Lung (tissue), 12 donors: ENCODE measurements around the gene SOX30. TPM values are rescaled to one million over a fixed set of nuclear protein-coding genes. Genes with fewer than 3 reads are reported as not detected.

Experiments
- ATAC-seq: fragments of 200-7000 bp; cut with Tn5 transposase; one replicate; pipeline ENCODE4 v1.9.1; 2020; ENCODE audit warnings: moderate number of reproducible peaks; ENCODE audit not compliant: insufficient read depth, low FRiP score
- DNase-seq, 3 donors: peaks; one replicate each; pipeline ENCODE4 v3.0.0-alpha.2; 2013 to 2017
- H3K27ac ChIP-seq, 2 donors: one replicate each; pipeline ENCODE4 v1.5.1; 2013; ENCODE audit warnings: mild to moderate bottlenecking in 2 of 2, moderate library complexity in 2 of 2, control low read depth in 1 of 2, inconsistent platforms in 1 of 2, low read depth in 1 of 2, low read length in 1 of 2
- H3K27me3 ChIP-seq, 3 donors: one replicate each; pipeline ENCODE4 v1.5.1; 2013; ENCODE audit warnings: low read length in 2 of 3; ENCODE audit not compliant: control insufficient read depth in 3 of 3, insufficient read depth in 3 of 3
- H3K36me3 ChIP-seq, 4 donors: one replicate each; pipeline ENCODE4 v1.5.1; 2013; ENCODE audit warnings: low read length in 4 of 4, mild to moderate bottlenecking in 1 of 4, moderate library complexity in 1 of 4; ENCODE audit not compliant: control insufficient read depth in 4 of 4, insufficient read depth in 4 of 4
- H3K4me1 ChIP-seq, 5 donors: one replicate each; pipeline ENCODE4 v1.5.1; 2013; ENCODE audit warnings: low read length in 5 of 5, mild to moderate bottlenecking in 2 of 5, moderate library complexity in 1 of 5; ENCODE audit not compliant: control insufficient read depth in 5 of 5, insufficient read depth in 5 of 5
- H3K4me3 ChIP-seq: one replicate; pipeline ENCODE4 v1.5.1; 2013; ENCODE audit warnings: mild to moderate bottlenecking, control low read depth, moderate library complexity
- H3K9ac ChIP-seq, 2 donors: one replicate each; pipeline ENCODE4 v1.5.1; 2013; ENCODE audit warnings: low read length in 2 of 2, control low read depth in 1 of 2; ENCODE audit not compliant: insufficient read depth in 1 of 2
- H3K9me3 ChIP-seq, 4 donors: one replicate each; pipeline ENCODE4 v1.5.1; 2013; ENCODE audit warnings: low read length in 3 of 4, mild to moderate bottlenecking in 1 of 4, moderate library complexity in 1 of 4; ENCODE audit not compliant: control insufficient read depth in 4 of 4, insufficient read depth in 3 of 4
- WGBS, 2 donors: extraction: QIAGEN DNeasy Blood & Tissue Kit; methylation state at CpG; one replicate each; pipeline ENCODE4 v1.1.7; 2013; 5-methylcytosine and 5-hydroxymethylcytosine counted together
- polyA plus RNA-seq, 2 donors: library from polyadenylated mRNA; stranded (reverse); fragments of 200-250 nt; gene quantifications; one replicate each; pipeline ENCODE4 v1.2.1, GENCODE V29; 2013
- total RNA-seq, 2 donors: library from RNA; depleted of rRNA in 1 of 2; stranded (reverse); fragments of >200 nt in 1 of 2; gene quantifications; one replicate each; pipeline ENCODE4 v1.2.1, GENCODE V29; 2014 to 2021
- TF ChIP-seq, protein P1 (sequence below): IDR thresholded peaks from 2 replicates; pipeline ENCODE4 v1.5.1; 2012; ENCODE audit warnings: mild to moderate bottlenecking; ENCODE audit errors: control extremely low read depth, extremely low read depth
- donor health status: control.
- donor health status: control.
- donor health status: Bipolar disorder and iron deficiency.
- donor health status: healthy.
- donor health status: DM: yes; HTN: yes; CAD: no.

Gene SOX30
- total and polyA plus RNA-seq, 4 donors = 0.06 to 0.43 (median 0.07) TPM; not detected in 1

DNA sequence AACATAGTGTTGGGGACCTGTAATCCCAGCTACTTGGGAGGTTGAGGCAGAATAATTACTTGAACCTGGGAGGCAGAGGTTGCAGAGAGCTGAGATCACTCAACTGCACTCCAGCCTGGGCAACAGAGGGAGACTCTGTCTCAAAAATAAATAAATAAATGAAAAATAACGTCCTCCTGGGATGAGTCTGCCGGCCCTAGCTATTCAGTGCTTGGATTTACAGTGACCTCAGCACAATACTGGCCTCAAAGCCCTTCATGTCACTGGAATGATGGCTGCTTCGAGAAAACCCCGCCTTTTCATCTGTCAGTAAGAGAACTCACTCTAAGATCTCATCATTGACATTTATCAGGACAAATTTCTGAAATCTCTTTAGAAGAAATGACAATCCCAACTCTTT is 35.5 kb downstream of the SOX30 start:
- peaks cover 0 to 3% (median 0%) of the 10 kb centered on the region in 5 donors for H3K4me1 ChIP-seq
- DNase-seq (no peak), ATAC-seq (no peak)
- WGBS, 2 donors = 87 to 91% methylated on average over 4 of the region's 4 CpGs
- TF ChIP-seq, protein P1, sequence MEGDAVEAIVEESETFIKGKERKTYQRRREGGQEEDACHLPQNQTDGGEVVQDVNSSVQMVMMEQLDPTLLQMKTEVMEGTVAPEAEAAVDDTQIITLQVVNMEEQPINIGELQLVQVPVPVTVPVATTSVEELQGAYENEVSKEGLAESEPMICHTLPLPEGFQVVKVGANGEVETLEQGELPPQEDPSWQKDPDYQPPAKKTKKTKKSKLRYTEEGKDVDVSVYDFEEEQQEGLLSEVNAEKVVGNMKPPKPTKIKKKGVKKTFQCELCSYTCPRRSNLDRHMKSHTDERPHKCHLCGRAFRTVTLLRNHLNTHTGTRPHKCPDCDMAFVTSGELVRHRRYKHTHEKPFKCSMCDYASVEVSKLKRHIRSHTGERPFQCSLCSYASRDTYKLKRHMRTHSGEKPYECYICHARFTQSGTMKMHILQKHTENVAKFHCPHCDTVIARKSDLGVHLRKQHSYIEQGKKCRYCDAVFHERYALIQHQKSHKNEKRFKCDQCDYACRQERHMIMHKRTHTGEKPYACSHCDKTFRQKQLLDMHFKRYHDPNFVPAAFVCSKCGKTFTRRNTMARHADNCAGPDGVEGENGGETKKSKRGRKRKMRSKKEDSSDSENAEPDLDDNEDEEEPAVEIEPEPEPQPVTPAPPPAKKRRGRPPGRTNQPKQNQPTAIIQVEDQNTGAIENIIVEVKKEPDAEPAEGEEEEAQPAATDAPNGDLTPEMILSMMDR = no peak
- H3K4me3 ChIP-seq = no peak overlapping the region
- no peak overlapping the region for H3K27ac ChIP-seq
- H3K9me3 ChIP-seq = no peaks in the 10 kb centered on the region
- H3K36me3 ChIP-seq = no peaks in the 10 kb centered on the region
- H3K9ac ChIP-seq = no peak overlapping the region
- no peaks in the 10 kb centered on the region for H3K27me3 ChIP-seq

DNA sequence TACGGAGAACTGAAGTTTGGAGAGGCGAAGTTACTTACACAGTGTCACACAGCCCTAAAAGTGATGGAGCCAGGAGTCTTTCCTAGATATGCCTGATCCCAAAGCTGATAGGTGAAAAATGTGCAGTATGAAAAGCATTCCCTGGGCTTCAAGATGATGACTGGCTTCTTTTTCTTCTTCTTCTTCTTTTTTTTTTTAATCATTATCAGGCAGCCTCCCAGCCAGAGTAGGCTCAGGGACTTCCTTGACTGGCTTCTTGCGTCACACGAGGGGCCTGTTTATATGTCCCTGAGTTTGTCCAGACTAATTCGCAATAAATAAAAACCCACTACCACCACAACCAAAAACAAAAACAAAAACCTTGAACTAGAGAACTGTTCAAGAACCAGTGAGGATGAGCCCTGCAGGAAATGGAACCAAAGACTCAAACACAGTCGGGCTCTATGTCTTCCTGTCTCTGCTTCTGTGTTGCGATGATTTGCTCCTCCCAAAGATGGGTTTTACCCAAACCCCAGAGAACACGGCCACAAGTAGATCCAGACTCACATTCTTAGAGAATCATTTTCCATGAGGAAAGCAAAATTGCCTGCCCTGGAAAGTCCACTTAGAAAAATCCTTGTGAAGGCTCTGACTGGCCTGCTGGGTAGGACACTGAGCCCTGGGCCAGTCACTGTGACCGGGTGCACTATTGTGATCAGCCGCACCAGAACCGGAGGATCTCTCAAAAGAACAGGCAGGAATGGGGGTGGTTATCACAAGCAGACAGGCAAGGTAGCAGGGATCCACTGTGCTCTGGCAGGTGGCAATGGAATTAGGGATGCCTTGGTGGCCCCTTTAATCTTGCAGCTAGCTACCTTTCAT is 38.6 kb downstream of the SOX30 start:
- Histone ChIP-seq H3K4me1 (peaks cover 0 to 4% (median 0%) of the 10 kb centered on the region in 5 donors), H3K9me3 (no peaks in the 10 kb centered on the region), H3K9ac (no peak overlapping the region), H3K27ac (no peak overlapping the region), H3K4me3 (no peak overlapping the region), H3K36me3 (no peaks in the 10 kb centered on the region), H3K27me3 (no peaks in the 10 kb centered on the region)
- WGBS, 2 donors = 66 to 76% methylated on average over 11 of the region's 11 CpGs
- TF ChIP-seq, protein P1 = no peak
- DNase-seq (no peak), ATAC-seq (no peak)

DNA sequence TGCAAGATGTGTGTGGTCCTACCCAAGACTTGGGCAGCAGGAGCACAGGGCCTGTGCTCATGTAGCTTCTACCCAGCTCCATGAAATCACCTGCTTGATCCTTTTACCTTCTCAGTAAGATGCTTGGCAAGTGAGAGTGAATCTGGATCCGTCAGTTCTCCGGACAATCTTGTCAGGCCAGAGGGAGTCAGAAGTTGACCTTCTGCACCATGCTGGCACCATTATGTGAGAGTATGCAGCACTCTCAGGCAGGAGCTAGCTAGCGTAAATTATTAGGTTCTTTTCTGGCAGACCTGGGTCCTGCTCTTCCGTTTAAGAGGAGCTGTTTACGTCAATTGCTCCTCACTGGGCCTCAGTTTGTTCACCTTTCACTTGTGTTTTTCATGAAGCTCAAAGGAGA is 39.7 kb downstream of the SOX30 start:
- TF ChIP-seq, protein P1 = no peak
- DNase-seq (no peak), ATAC-seq (no peak)
- no peak overlapping the region for H3K9ac ChIP-seq
- H3K4me1 ChIP-seq = peaks cover 0 to 4% (median 0%) of the 10 kb centered on the region in 5 donors
- H3K9me3 ChIP-seq = no peaks in the 10 kb centered on the region
- no peaks in the 10 kb centered on the region for H3K27me3 ChIP-seq
- H3K36me3 ChIP-seq = no peaks in the 10 kb centered on the region
- no peak overlapping the region for H3K4me3 ChIP-seq
- H3K27ac ChIP-seq = no peak overlapping the region
- WGBS, 2 donors = 95 to 96% methylated on average over 5 of the region's 5 CpGs
